Neuronal stem cell (in vitro differentiated cells): ENCODE results near the gene ABI2.

Experiments
- DNase-seq: peaks from one replicate; pipeline ENCODE4 v3.0.0-alpha.2; 2013; ENCODE audit warnings: low spot score
- H2AFZ ChIP-seq: one replicate; pipeline ENCODE4 v1.6.1; 2013; ENCODE audit warnings: mild to moderate bottlenecking, low read length, inconsistent platforms
- H2AK5ac ChIP-seq: 2 replicates; pipeline ENCODE4 v1.6.1; 2013; ENCODE audit warnings: low read depth, mild to moderate bottlenecking, inconsistent platforms, low read length, moderate library complexity, mixed read lengths
- H2BK120ac ChIP-seq: 2 replicates; pipeline ENCODE4 v1.6.1; 2013; ENCODE audit warnings: low read depth, mild to moderate bottlenecking, inconsistent platforms, low read length, moderate library complexity, mixed read lengths
- H2BK12ac ChIP-seq: one replicate; pipeline ENCODE4 v1.6.1; 2013; ENCODE audit warnings: low read length, inconsistent platforms
- H2BK15ac ChIP-seq: 2 replicates; pipeline ENCODE4 v1.6.1; 2013; ENCODE audit warnings: mild to moderate bottlenecking, low read length, inconsistent platforms, mixed read lengths
- H2BK5ac ChIP-seq: one replicate; pipeline ENCODE4 v1.6.1; 2013; ENCODE audit warnings: inconsistent platforms, mild to moderate bottlenecking, low read length, moderate library complexity
- H3K14ac ChIP-seq: one replicate; pipeline ENCODE4 v1.6.1; 2013; ENCODE audit warnings: low read length, inconsistent platforms
- H3K18ac ChIP-seq: 2 replicates; pipeline ENCODE4 v1.6.1; 2013; ENCODE audit warnings: low read length, inconsistent platforms
- H3K23ac ChIP-seq: 2 replicates; pipeline ENCODE4 v1.6.1; 2013; ENCODE audit warnings: low read depth, mild to moderate bottlenecking, mixed read lengths, low read length, inconsistent platforms; ENCODE audit not compliant: poor library complexity
- H3K27ac ChIP-seq: replicated peaks from 3 replicates; pipeline ENCODE4 v1.5.1; 2013; ENCODE audit warnings: low read length, inconsistent platforms
- H3K27me3 ChIP-seq, 3 experiments: 2 replicates each; pipeline ENCODE4 v1.6.1; 2013; ENCODE audit warnings: low read length in 3 of 3, mild to moderate bottlenecking in 2 of 3, inconsistent platforms in 1 of 3, low read depth in 1 of 3, mixed read lengths in 1 of 3, moderate library complexity in 1 of 3; ENCODE audit not compliant: control insufficient read depth in 3 of 3, insufficient read depth in 3 of 3
- H3K36me3 ChIP-seq, 2 donors: replicated peaks in 1 of 2; 2 replicates each; pipeline ENCODE4 v1.6.1; 2013; ENCODE audit warnings: low read length in 2 of 2; ENCODE audit not compliant: control insufficient read depth in 2 of 2, insufficient read depth in 2 of 2
- H3K4ac ChIP-seq: 2 replicates; pipeline ENCODE4 v1.6.1; 2013; ENCODE audit warnings: inconsistent platforms, mild to moderate bottlenecking, low read length, moderate library complexity
- H3K4me1 ChIP-seq, 2 donors: 1 replicate in 1 of 2; 2 replicates in 1 of 2; pipeline ENCODE4 v1.6.1; 2013; ENCODE audit warnings: low read length in 2 of 2, low read depth in 1 of 2; ENCODE audit not compliant: control insufficient read depth in 2 of 2, insufficient read depth in 1 of 2
- H3K4me2 ChIP-seq: one replicate; pipeline ENCODE4 v1.6.1; 2013; ENCODE audit warnings: mild to moderate bottlenecking, low read length, inconsistent platforms; ENCODE audit not compliant: insufficient read depth, poor library complexity, severe bottlenecking
- H3K4me3 ChIP-seq, 2 donors: 2 replicates each; pipeline ENCODE4 v1.5.1; 2013; ENCODE audit warnings: low read length in 2 of 2, mild to moderate bottlenecking in 2 of 2, inconsistent platforms in 1 of 2, moderate library complexity in 1 of 2
- H3K79me1 ChIP-seq: one replicate; pipeline ENCODE4 v1.6.1; 2013; ENCODE audit warnings: low read depth, mild to moderate bottlenecking, inconsistent platforms, low read length, moderate library complexity
- H3K9ac ChIP-seq: one replicate; pipeline ENCODE4 v1.6.1; 2013; ENCODE audit warnings: mild to moderate bottlenecking, low read depth, low read length, inconsistent platforms; ENCODE audit not compliant: poor library complexity
- H3K9me3 ChIP-seq, 2 donors: replicated peaks in 1 of 2; 2 replicates each; pipeline versions ENCODE3 to v1.6.1; 2013; ENCODE audit warnings: low read length in 2 of 2, mild to moderate bottlenecking in 2 of 2, inconsistent platforms in 1 of 2, low read depth in 1 of 2, mixed read lengths in 1 of 2, moderate library complexity in 1 of 2; ENCODE audit not compliant: control insufficient read depth in 2 of 2, insufficient read depth in 1 of 2
- H4K8ac ChIP-seq: one replicate; pipeline ENCODE4 v1.6.1; 2013; ENCODE audit warnings: low read depth, mild to moderate bottlenecking, inconsistent platforms, low read length, moderate library complexity
- H4K91ac ChIP-seq: one replicate; pipeline ENCODE4 v1.6.1; 2013; ENCODE audit warnings: low read length, low read depth, mild to moderate bottlenecking, inconsistent platforms; ENCODE audit not compliant: poor library complexity
- WGBS, 2 donors: extraction: QIAGEN DNeasy Blood & Tissue Kit; methylation state at CpG; one replicate each; pipeline ENCODE4 v1.1.7; 2013; ENCODE audit warnings: missing lambda C conversion rate in 2 of 2, mixed read lengths in 1 of 2; ENCODE audit not compliant: insufficient read length in 2 of 2, insufficient replicate concordance in 1 of 2; ENCODE audit errors: extremely low coverage in 2 of 2; 5-methylcytosine and 5-hydroxymethylcytosine counted together

The ABI2 gene

DNA sequence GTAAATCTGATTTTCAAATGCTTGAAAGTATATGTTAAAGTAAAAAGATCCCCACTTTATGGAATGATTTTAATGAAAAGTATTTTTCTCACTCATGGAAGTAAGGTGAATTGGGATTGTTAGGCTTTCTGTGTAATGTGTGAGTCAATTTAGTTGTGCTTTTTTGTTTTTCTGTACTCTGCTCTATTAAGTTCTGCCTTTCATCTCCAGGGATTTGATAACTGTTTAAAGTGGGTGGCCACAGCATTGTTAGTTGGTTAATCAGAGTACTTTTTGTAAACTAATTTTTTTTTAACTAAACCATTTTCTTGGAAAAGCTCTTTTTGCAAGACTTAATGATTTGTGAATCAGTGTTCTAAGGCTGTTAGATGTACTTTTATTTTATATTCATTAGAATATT, 76.8 kb downstream of the ABI2 start:
- no peak overlapping the region for H2AK5ac ChIP-seq
- H3K4me1 ChIP-seq = no peaks in the 10 kb centered on the region
- no peak overlapping the region for H2BK5ac ChIP-seq
- no peak overlapping the region for H3K18ac ChIP-seq
- no peaks in the 10 kb centered on the region for H3K79me1 ChIP-seq
- H2BK120ac ChIP-seq = no peak overlapping the region
- no peak overlapping the region for H3K4me2 ChIP-seq
- no peak overlapping the region for H2AFZ ChIP-seq
- H3K9ac ChIP-seq = no peak overlapping the region
- H2BK15ac ChIP-seq = no peak overlapping the region
- H3K27ac ChIP-seq = no peak overlapping the region
- no peak overlapping the region for H3K14ac ChIP-seq
- peaks cover 12 to 96% of the 10 kb centered on the region in 2 donors for H3K36me3 ChIP-seq
- H4K91ac ChIP-seq = no peak overlapping the region
- no peak overlapping the region for H3K4me3 ChIP-seq
- no peaks in the 10 kb centered on the region for H3K27me3 ChIP-seq
- no peak overlapping the region for H3K4ac ChIP-seq
- DNase-seq = no peak
- H4K8ac ChIP-seq = no peak overlapping the region
- no peak overlapping the region for H3K23ac ChIP-seq
- H3K9me3 ChIP-seq = peaks cover 0 to 3% of the 10 kb centered on the region in 2 donors
- H2BK12ac ChIP-seq = no peak overlapping the region

DNA sequence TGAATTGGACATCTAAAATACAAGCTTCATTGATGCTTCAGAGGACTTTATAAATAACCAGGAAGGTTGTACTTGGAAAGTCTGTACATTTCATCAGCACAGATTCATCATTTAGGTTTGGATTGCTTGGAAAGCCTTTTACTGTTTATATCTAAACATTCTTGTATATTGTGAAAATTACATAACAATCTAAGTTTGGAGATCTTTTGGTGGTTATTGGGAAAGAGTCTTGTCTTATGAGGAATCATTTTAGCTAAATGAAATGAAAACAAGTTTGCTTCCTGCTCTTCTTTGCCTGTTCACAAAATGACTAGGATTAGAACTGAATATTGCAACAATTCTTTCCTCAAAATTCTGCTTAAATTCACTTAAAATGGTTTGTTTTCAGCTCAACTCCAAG, 79.3 kb downstream of the ABI2 start:
- no peak overlapping the region for H2BK5ac ChIP-seq
- H2AFZ ChIP-seq = no peak overlapping the region
- no peaks in the 10 kb centered on the region for H3K79me1 ChIP-seq
- DNase-seq = no peak
- no peak overlapping the region for H2BK120ac ChIP-seq
- H3K4me2 ChIP-seq = no peak overlapping the region
- H2BK12ac ChIP-seq = no peak overlapping the region
- H4K91ac ChIP-seq = no peak overlapping the region
- H2BK15ac ChIP-seq = no peak overlapping the region
- H4K8ac ChIP-seq = no peak overlapping the region
- H3K27me3 ChIP-seq = no peaks in the 10 kb centered on the region
- no peak overlapping the region for H3K4ac ChIP-seq
- H3K4me3 ChIP-seq = no peak overlapping the region
- H2AK5ac ChIP-seq = no peak overlapping the region
- peaks cover 0 to 3% of the 10 kb centered on the region in 2 donors for H3K9me3 ChIP-seq
- H3K14ac ChIP-seq = no peak overlapping the region
- H3K23ac ChIP-seq = no peak overlapping the region
- H3K36me3 ChIP-seq = peaks cover 16 to 96% of the 10 kb centered on the region in 2 donors
- no peaks in the 10 kb centered on the region for H3K4me1 ChIP-seq
- H3K9ac ChIP-seq = no peak overlapping the region
- H3K27ac ChIP-seq = no peak overlapping the region
- H3K18ac ChIP-seq = no peak overlapping the region

DNA sequence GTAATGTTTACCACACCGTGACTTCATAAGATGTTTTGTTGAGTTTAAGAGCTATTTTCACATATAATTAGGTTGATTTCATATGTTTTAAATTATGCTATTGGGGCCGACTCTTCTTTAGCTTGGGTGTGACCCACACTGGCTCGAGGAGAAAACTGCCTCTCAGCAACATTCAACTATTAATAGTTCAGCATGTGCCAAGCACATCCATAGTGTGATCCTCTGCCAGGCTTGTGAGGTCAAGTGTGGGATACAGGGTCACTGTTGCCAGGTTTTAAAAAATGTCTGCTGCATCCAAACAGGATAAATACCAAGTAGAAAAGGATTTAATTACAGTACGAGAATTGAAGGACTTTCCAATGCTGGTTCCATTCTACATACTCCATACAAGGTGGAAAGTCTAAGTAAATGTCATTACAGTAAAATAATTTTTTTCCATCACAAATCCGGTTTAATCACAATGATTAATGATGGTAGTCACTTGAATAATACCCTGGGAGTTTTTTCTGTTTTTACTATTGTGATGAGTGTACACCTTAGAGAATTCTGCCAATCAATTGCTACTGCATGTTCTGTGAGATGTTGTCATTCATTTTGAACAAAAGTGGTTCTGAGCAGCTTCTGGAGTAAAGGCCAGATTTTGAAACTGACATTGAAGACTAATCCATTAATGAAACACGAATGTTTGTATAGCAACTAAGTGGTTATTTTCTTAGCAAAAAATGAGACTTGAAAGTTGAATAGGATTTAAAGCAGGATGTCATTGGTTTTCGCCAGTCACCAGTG, 84.5 kb downstream of the ABI2 start:
- H3K36me3 ChIP-seq = peaks cover 16 to 95% of the 10 kb centered on the region in 2 donors
- peaks cover 0 to 2% of the 10 kb centered on the region in 2 donors for H3K9me3 ChIP-seq
- peaks cover 1% of the 10 kb centered on the region for H3K79me1 ChIP-seq
- H3K4me2 ChIP-seq = no peak overlapping the region
- H2BK120ac ChIP-seq = no peak overlapping the region
- H3K4ac ChIP-seq = no peak overlapping the region
- no CpG with 5 or more reads among the region's 7 CpGs for WGBS, 2 donors
- H2BK15ac ChIP-seq = no peak overlapping the region
- H3K27me3 ChIP-seq = no peaks in the 10 kb centered on the region
- H3K9ac ChIP-seq = no peak overlapping the region
- H4K8ac ChIP-seq = no peak overlapping the region
- no peak overlapping the region for H3K18ac ChIP-seq
- no peak overlapping the region for H2AK5ac ChIP-seq
- H3K4me3 ChIP-seq = no peak overlapping the region
- no peak overlapping the region for H3K14ac ChIP-seq
- no peak overlapping the region for H2AFZ ChIP-seq
- H4K91ac ChIP-seq = no peak overlapping the region
- no peak for DNase-seq
- no peaks in the 10 kb centered on the region for H3K4me1 ChIP-seq
- no peak overlapping the region for H3K23ac ChIP-seq
- H2BK12ac ChIP-seq = no peak overlapping the region
- H3K27ac ChIP-seq = no peak overlapping the region
- no peak overlapping the region for H2BK5ac ChIP-seq

DNA sequence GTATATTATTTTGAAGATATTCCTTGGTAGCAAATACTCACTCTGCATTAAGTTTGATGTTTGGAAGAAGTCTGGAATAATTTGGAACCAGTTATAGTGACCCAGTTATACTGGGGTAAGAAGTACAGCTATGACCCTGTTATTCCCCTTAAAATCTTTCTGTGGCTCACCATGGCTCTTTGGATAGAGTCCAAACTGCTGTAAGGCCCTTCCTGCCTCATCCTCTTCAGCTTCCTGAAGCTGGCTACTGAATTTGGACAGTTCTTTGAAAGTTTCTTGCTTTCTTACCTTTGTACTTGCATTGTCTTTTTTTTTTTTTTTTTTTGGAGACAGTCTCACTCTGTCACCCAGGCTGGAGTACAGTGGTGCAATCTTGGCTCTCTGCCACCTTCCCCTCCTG, 85.6 kb downstream of the ABI2 start:
- Histone ChIP-seq H3K4ac (no peak overlapping the region), H3K36me3 (peaks cover 19 to 96% of the 10 kb centered on the region in 2 donors), H3K9me3 (peaks cover 0 to 9% of the 10 kb centered on the region in 2 donors), H4K91ac (no peak overlapping the region), H3K27ac (no peak overlapping the region), H2BK12ac (no peak overlapping the region), H3K79me1 (peaks cover 1% of the 10 kb centered on the region), H3K9ac (no peak overlapping the region), H3K27me3 (no peaks in the 10 kb centered on the region), H3K18ac (no peak overlapping the region), H2AK5ac (no peak overlapping the region), H2BK15ac (no peak overlapping the region), H2BK120ac (no peak overlapping the region), H3K4me1 (no peaks in the 10 kb centered on the region), H3K14ac (no peak overlapping the region), H3K23ac (no peak overlapping the region), H2BK5ac (no peak overlapping the region), H2AFZ (no peak overlapping the region), H3K4me3 (no peak overlapping the region), H4K8ac (no peak overlapping the region), H3K4me2 (no peak overlapping the region)
- DNase-seq = no peak
